Measurements from ENCODE around the gene CDKAL1. TPM values are rescaled to one million over a fixed set of nuclear protein-coding genes. Genes with fewer than 3 reads are reported as not detected.

The CDKAL1 gene
- total RNA-seq, 1 experiment from 2014 or later = 16.1 TPM

DNA sequence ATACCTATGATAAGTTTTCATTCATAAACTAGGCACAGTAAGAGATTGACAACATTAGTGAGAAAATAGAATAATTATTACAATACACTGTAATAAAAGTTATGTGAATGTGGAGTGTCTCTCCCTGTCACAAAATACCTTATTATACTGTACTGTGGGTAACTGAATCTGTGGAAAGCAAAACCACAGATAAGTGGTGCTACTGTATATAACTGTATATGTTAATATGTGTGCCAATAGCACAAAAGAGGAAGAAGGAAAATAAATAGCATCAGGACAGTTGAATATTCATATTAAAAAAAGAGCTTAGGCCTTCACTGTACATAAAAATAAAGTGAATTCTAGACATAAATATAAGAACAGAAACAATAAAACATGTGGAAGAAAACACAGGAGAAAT is 243.5 kb downstream of the CDKAL1 start:
- TF ChIP-seq EZH2 (IDR thresholded peaks at IDR 0.05; ENCODE audit: low read depth) = no peak
- TF ChIP-seq, protein P1, sequence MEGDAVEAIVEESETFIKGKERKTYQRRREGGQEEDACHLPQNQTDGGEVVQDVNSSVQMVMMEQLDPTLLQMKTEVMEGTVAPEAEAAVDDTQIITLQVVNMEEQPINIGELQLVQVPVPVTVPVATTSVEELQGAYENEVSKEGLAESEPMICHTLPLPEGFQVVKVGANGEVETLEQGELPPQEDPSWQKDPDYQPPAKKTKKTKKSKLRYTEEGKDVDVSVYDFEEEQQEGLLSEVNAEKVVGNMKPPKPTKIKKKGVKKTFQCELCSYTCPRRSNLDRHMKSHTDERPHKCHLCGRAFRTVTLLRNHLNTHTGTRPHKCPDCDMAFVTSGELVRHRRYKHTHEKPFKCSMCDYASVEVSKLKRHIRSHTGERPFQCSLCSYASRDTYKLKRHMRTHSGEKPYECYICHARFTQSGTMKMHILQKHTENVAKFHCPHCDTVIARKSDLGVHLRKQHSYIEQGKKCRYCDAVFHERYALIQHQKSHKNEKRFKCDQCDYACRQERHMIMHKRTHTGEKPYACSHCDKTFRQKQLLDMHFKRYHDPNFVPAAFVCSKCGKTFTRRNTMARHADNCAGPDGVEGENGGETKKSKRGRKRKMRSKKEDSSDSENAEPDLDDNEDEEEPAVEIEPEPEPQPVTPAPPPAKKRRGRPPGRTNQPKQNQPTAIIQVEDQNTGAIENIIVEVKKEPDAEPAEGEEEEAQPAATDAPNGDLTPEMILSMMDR (conservative IDR thresholded peaks at IDR 0.05) = no peak
- H2AFZ ChIP-seq = no peak overlapping the region
- no peak overlapping the region for H3K4me2 ChIP-seq
- DNase-seq = no peak
- no TSS peak for BruUV-seq (replicated peaks)
- ChIA-PET POLR2A (ENCODE audit: unreplicated experiment) (interaction anchor here (0.6 kb wide), 1 partner anchor 82 kb away, joined by 4 read pairs; no protein-coding TSS in a partner anchor), CTCF (no interaction called here)
- no peaks in the 10 kb centered on the region for H3K9me3 ChIP-seq (ENCODE audit: insufficient read depth, low read depth)
- H3K4me3 ChIP-seq = no peak overlapping the region
- intact Hi-C loops (cut with micrococcal nuclease; ENCODE audit: unreplicated experiment) = no loop called here
- H3K36me3 ChIP-seq (ENCODE audit: low read depth) = no peaks in the 10 kb centered on the region
- no peaks in the 10 kb centered on the region for H3F3A ChIP-seq (ENCODE audit: insufficient read depth, low read depth)
- H3K27me3 ChIP-seq (ENCODE audit: insufficient read depth, low read depth) = no peaks in the 10 kb centered on the region
- no peaks in the 10 kb centered on the region for H3K9me2 ChIP-seq (ENCODE audit: insufficient read depth)
- no peak overlapping the region for H3K27ac ChIP-seq
- no peaks in the 10 kb centered on the region for H3K79me2 ChIP-seq (ENCODE audit: low read depth)
- H3K4me1 ChIP-seq (replicated peaks; ENCODE audit: insufficient read depth) = no peaks in the 10 kb centered on the region
- no peaks in the 10 kb centered on the region for H4K20me1 ChIP-seq (ENCODE audit: insufficient read depth)

DNA sequence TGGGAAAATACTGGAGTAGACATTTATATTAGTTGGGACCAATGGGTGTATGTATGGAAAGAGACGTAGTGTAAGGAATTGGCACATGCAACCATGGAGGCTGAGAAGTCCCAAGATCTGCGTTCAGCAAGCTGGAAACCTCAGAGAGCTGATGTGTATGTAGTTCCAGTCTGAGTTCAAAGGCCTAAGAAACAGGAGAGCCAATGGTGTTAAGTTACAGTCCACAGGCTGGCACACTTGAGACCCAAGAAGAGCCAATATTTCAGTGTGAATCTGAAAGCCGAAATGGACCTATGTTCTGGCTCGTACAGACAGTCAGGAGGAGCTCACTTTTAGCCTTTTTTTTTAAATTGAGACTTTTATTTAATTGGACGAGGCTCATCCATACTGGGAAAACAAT is 244.2 kb downstream of the CDKAL1 start:
- Histone ChIP-seq H3F3A (ENCODE audit: insufficient read depth, low read depth) (no peaks in the 10 kb centered on the region), H3K79me2 (ENCODE audit: low read depth) (no peaks in the 10 kb centered on the region), H3K36me3 (ENCODE audit: low read depth) (no peaks in the 10 kb centered on the region), H2AFZ (no peak overlapping the region), H3K4me2 (no peak overlapping the region), H3K4me3 (no peak overlapping the region), H4K20me1 (ENCODE audit: insufficient read depth) (no peaks in the 10 kb centered on the region), H3K4me1 (replicated peaks; ENCODE audit: insufficient read depth) (no peaks in the 10 kb centered on the region), H3K9me2 (ENCODE audit: insufficient read depth) (no peaks in the 10 kb centered on the region), H3K9me3 (ENCODE audit: insufficient read depth, low read depth) (no peaks in the 10 kb centered on the region), H3K27ac (no peak overlapping the region), H3K27me3 (ENCODE audit: insufficient read depth, low read depth) (no peaks in the 10 kb centered on the region)
- ChIA-PET CTCF (no interaction called here), POLR2A (ENCODE audit: unreplicated experiment) (no interaction called here)
- intact Hi-C loops (cut with micrococcal nuclease; ENCODE audit: unreplicated experiment) = no loop called here
- TF ChIP-seq, protein P1 (conservative IDR thresholded peaks at IDR 0.05) = no peak
- TF ChIP-seq EZH2 (IDR thresholded peaks at IDR 0.05; ENCODE audit: low read depth) = no peak
- no peak for DNase-seq
- BruUV-seq (replicated peaks) = no TSS peak

DNA sequence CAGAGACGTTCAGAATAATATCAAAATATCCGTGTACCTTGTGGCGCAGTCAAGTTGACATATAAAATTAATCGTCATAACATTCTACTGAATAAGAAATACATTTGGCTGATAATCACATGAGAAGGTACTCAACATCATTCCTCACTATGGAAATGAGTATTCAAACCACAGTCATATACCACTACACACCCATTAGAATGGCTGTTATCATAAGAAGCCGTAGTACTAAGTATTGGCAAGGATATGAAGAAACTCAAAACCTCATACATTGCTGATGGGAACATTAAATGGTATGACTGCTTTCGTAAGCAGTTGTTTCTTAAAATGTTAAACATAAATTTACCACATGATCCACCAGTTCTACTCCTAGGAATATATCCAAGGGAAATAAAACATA is 244.7 kb downstream of the CDKAL1 start:
- CTCF ChIA-PET = no interaction called here
- H3K36me3 ChIP-seq (ENCODE audit: low read depth) = no peaks in the 10 kb centered on the region
- intact Hi-C loops (cut with micrococcal nuclease; ENCODE audit: unreplicated experiment) = no loop called here
- H3K27me3 ChIP-seq (ENCODE audit: insufficient read depth, low read depth) = no peaks in the 10 kb centered on the region
- H3K4me1 ChIP-seq (replicated peaks; ENCODE audit: insufficient read depth) = no peaks in the 10 kb centered on the region
- no peak overlapping the region for H3K4me3 ChIP-seq
- BruUV-seq (replicated peaks) = no TSS peak
- POLR2A ChIA-PET (ENCODE audit: unreplicated experiment) = no interaction called here
- no peaks in the 10 kb centered on the region for H3K9me3 ChIP-seq (ENCODE audit: insufficient read depth, low read depth)
- no peaks in the 10 kb centered on the region for H4K20me1 ChIP-seq (ENCODE audit: insufficient read depth)
- H3K4me2 ChIP-seq = no peak overlapping the region
- TF ChIP-seq, protein P1 (conservative IDR thresholded peaks at IDR 0.05) = no peak
- TF ChIP-seq EZH2 (IDR thresholded peaks at IDR 0.05; ENCODE audit: low read depth) = no peak
- H3K79me2 ChIP-seq (ENCODE audit: low read depth) = no peaks in the 10 kb centered on the region
- H3K27ac ChIP-seq = no peak overlapping the region
- H3F3A ChIP-seq (ENCODE audit: insufficient read depth, low read depth) = no peaks in the 10 kb centered on the region
- no peak overlapping the region for H2AFZ ChIP-seq
- no peaks in the 10 kb centered on the region for H3K9me2 ChIP-seq (ENCODE audit: insufficient read depth)
- no peak for DNase-seq
